GM13977 (cell line): ENCODE measurements around the gene CFAP57.

Experiments used
- DNase-seq: peaks from one replicate; pipeline ENCODE4 v3.0.0; 2012; ENCODE audit warnings: low spot score
- CTCF ChIP-seq: IDR thresholded peaks from 2 replicates; pipeline ENCODE4 v1.5.1; 2012; ENCODE audit warnings: mild to moderate bottlenecking, control low read depth; ENCODE audit not compliant: insufficient read depth; ENCODE audit errors: extremely low read depth, missing control alignments
- in situ Hi-C: fragments of 300-500 bp; cut with MboI; formaldehyde crosslinking; loops from one replicate; pipeline ENCODE4 v1.12.0; 2022; ENCODE audit warnings: low sequenced_read_pairs, low pct_unique_long_range_greater_than_20kb, mixed read lengths, inconsistent platforms; ENCODE audit not compliant: unreplicated experiment

The CFAP57 gene

GRCh38 chr1:43220905-43221778 lies 49.0 kb downstream of the CFAP57 start:
- peak; percentile 47 for DNase-seq
- in situ Hi-C loops = no loop called here
- no peak for TF ChIP-seq CTCF

DNA sequence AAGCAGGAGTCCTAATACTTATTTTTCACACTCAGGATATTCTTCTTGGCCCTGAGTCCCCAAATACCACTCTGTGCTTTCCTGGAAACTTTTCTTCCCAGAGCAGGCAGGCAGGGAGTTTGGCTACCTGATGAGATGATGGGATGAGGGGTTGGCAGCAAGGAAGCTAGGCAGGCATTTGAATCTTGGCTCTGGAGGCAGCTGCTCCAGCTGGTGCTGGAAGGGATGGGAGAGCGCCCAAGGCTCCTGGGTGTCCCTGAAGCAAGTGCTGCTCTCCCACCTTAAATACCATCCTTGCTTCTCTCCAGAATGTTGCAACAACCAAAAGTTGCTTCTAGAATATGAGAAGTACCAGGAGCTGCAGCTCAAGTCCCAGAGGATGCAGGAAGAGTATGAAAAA lies 49.7 kb downstream of the CFAP57 start:
- in situ Hi-C loops = no loop called here
- no peak for TF ChIP-seq CTCF

DNA sequence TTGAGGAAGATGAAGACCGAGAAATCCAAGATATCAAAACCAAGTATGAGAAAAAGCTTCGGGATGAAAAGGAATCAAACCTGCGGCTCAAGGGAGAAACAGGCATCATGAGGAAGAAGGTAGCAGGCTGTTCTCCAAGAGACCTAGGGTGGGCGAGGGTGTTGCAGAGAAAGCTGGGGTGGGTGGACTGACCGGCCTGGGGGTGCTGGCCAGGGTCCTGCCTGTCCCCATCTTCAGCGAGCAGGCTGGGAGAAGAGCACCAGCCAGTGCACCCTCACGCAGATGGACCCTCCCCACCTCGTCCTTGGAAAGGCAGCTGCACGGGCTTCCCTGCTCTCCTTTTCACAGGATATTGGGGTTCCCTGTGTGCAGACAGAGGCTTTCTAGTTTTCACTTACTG lies 50.7 kb downstream of the CFAP57 start:
- DNase-seq = no peak
- in situ Hi-C loops = no loop called here
- TF ChIP-seq CTCF = no peak

More for the DNA sequence above, 49.7 kb downstream of the CFAP57 start:
- DNase-seq = no peak

DNA sequence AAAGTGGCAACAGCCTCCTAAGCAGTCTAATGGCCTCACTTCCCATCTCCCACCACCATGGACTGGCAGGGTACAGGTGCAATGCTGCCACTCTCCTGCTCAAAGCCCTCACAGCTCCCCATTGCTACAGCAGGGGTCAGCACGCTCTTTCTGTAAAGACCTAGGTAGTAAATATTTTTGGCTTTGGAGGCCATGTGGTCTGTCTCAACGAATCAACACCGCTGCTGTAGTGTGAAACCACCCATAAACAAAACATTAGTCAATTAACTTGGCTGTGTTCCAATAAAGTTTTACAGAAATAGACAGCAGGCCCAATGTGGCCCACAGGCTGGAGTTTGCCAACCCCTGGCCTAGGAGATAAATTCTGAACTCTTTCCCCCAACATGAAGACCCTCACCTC lies 53.0 kb downstream of the CFAP57 start:
- DNase-seq = no peak
- no peak for TF ChIP-seq CTCF
- in situ Hi-C loops = loop anchor here (25.0 kb wide), 1 partner anchor 137 kb away; the partner anchor contains the start of genes CDC20 and ELOVL1

GRCh38 chr1:43227143-43227764 lies 55.1 kb downstream of the CFAP57 start:
- in situ Hi-C loops = loop anchor here (25.0 kb wide), 1 partner anchor 135 kb away; the partner anchor contains the start of genes CDC20 and ELOVL1
- DNase-seq = peak; percentile 78

More at GRCh38 chr1:43227143-43227764, 55.1 kb downstream of the CFAP57 start:
- peak; percentile 94 for TF ChIP-seq CTCF
